K562 (cell line): ENCODE measurements around the gene NFE2. TPM values are rescaled to one million over a fixed set of nuclear protein-coding genes. Genes with fewer than 3 reads are reported as not detected.

Source experiments
- GTF2B ChIP-seq: IDR thresholded peaks from 2 replicates; pipeline ENCODE4 v1.6.1; 2011; ENCODE audit not compliant: insufficient read length; ENCODE audit errors: extremely low read depth
- JUNB ChIP-seq: fragments of 450-650 bp; formaldehyde crosslinking; conservative IDR thresholded peaks from 2 replicates; pipeline ENCODE4 v1.4.0; 2020; ENCODE audit warnings: mild to moderate bottlenecking
- KHSRP ChIP-seq: fragments of 450-650 bp; IDR thresholded peaks from 2 replicates; pipeline ENCODE4 v1.6.1; 2017
- KLF13 ChIP-seq: fragments of 450-650 bp; IDR thresholded peaks from 2 replicates; pipeline ENCODE4 v1.6.1; 2016; ENCODE audit warnings: missing genetic modification characterization, low read depth, mild to moderate bottlenecking, missing compliant biosample characterization, moderate library complexity, borderline replicate concordance
- MAFF ChIP-seq: IDR thresholded peaks from 2 replicates; pipeline ENCODE4 v1.6.1; 2012; ENCODE audit warnings: low read length, improper control_type of control experiment
- MNT ChIP-seq, 2 experiments: fragments of 450-650 bp; conservative IDR thresholded peaks; 2 replicates each; pipeline ENCODE4 v1.6.1; 2017; ENCODE audit warnings: mild to moderate bottlenecking in 2 of 2, moderate library complexity in 2 of 2
- PHB2 ChIP-seq: fragments of 450-650 bp; IDR thresholded peaks from 2 replicates; pipeline ENCODE4 v1.6.1; 2017; ENCODE audit warnings: low read depth
- RBM34 ChIP-seq: fragments of 200-400 bp; formaldehyde crosslinking; IDR thresholded peaks from 2 replicates; pipeline ENCODE4 v1.6.1; 2018; ENCODE audit warnings: low read length, borderline replicate concordance; ENCODE audit not compliant: insufficient read depth
- ZBTB33 ChIP-seq: sonication (generic); formaldehyde crosslinking; IDR thresholded peaks from 2 replicates; pipeline ENCODE4 v1.8.1; 2023; ENCODE audit warnings: mild to moderate bottlenecking, missing genetic modification reagents
- ZBTB40 ChIP-seq, 2 experiments: fragments of 450-650 bp in 1 of 2; sonication (generic) in 1 of 2; formaldehyde crosslinking in 1 of 2; IDR thresholded peaks; 2 replicates each; pipeline versions ENCODE4 v1.7.1 to v1.9.0; 2016 to 2022; ENCODE audit warnings: inconsistent platforms in 1 of 2, mild to moderate bottlenecking in 1 of 2, missing genetic modification reagents in 1 of 2
- ZNF165 ChIP-seq: fragments of 250-450 bp; sonication (Bioruptor Pico); IDR thresholded peaks from 2 replicates; pipeline ENCODE4 v1.4.0; 2020; ENCODE audit warnings: borderline replicate concordance
- ZNF445 ChIP-seq: fragments of 250-450 bp; sonication (Bioruptor Pico); IDR thresholded peaks from 2 replicates; pipeline ENCODE4 v1.4.0; 2020; ENCODE audit warnings: low read depth, mild to moderate bottlenecking, moderate library complexity
- polyA plus RNA-seq, 8 experiments: library from polyadenylated mRNA; depleted of rRNA in 4 of 8; stranded (reverse) in 5 of 8; unstranded in 3 of 8; fragments of >200 nt; fragmentation: Nextera tagmentation in 2 of 8; fragmentation: Illumina TruSeq in 1 of 8; extraction: Ambion mirVana in 2 of 8; extraction: Trizol in 1 of 8; gene quantifications; 2 replicates each; pipeline versions ENCODE4 v1.2.1 to v1.2.3, GENCODE V29; 2011 to 2014; ENCODE audit warnings: inconsistent platforms in 1 of 8, missing spikeins in 1 of 8
- total RNA-seq, 7 experiments: library from RNA; depleted of rRNA in 6 of 7; stranded (reverse); fragments of >200 nt in 6 of 7; fragmentation: Illumina TruSeq in 2 of 7; extraction: Trizol in 2 of 7; gene quantifications; 2 replicates each; pipeline versions ENCODE4 v1.2.1 to v1.2.3, GENCODE V29; 2011 to 2021; ENCODE audit warnings: low replicate concordance in 1 of 7

The NFE2 gene
- total and polyA plus RNA-seq, 9 of the 15 experiments (the other 6 are each of a cell fraction or from before 2014, with no cell fraction given): 12.3 to 282 (median 208) TPM

- TF ChIP-seq MNT (conservative IDR thresholded peaks at IDR 0.05): peak; percentile 35 to 46; a peak in 2 of 4 replicates
- TF ChIP-seq ZNF445 (CRISPR knock-in tag): no peak
- no peak for TF ChIP-seq JUNB (CRISPR knock-in tag)
- no peak for TF ChIP-seq GTF2B
- no peak for TF ChIP-seq PHB2
- no peak for TF ChIP-seq KHSRP
- TF ChIP-seq ZNF165 (CRISPR knock-in tag): no peak
- no peak for TF ChIP-seq MAFF
- no peak for TF ChIP-seq RBM34
- TF ChIP-seq ZBTB33: no peak
- no peak for TF ChIP-seq KLF13
- TF ChIP-seq ZBTB40 (IDR thresholded peaks at IDR 0.05): 0 out of 2 replicates have a peak, but pooled peaks have one; percentile 22
- TF ChIP-seq ZBTB40 (CRISPR knock-in tag; IDR thresholded peaks at IDR 0.05): no peak
Observed at GRCh38 chr12:54259194-54260011, 41.4 kb downstream of the NFE2 start (continued).
